ENCODE measurements around the gene CUX1.
A peak's percentile ranks its signal among the peaks of the same experiment; 100 is the strongest.

The CUX1 gene

GRCh38 chr7:102165136-102165535 is 347.7 kb downstream of the CUX1 start:
- TF ChIP-seq CTCF (IDR thresholded peaks at IDR 0.05; ENCODE audit: control insufficient read depth, insufficient read depth, low read depth, low read length, missing control alignments), result no peak
- DNase-seq (ENCODE audit: low read depth), result no peak
- no peak overlapping the region for H3K4me3 ChIP-seq (ENCODE audit: control insufficient read depth, low read depth, low read length)

- DNase-seq (ENCODE audit: low read depth), result no peak
- TF ChIP-seq CTCF (IDR thresholded peaks at IDR 0.05; ENCODE audit: control insufficient read depth, insufficient read depth, low read depth, low read length, missing control alignments), result no peak
- H3K4me3 ChIP-seq (ENCODE audit: control insufficient read depth, low read depth, low read length), result no peak overlapping the region
Measured at GRCh38 chr7:102167254-102167653, 349.8 kb downstream of the CUX1 start.

GRCh38 chr7:102169651-102170392 is 352.4 kb downstream of the CUX1 start:
- no peak for TF ChIP-seq CTCF (IDR thresholded peaks at IDR 0.05; ENCODE audit: control insufficient read depth, insufficient read depth, low read depth, low read length, missing control alignments)
- DNase-seq (ENCODE audit: low read depth), result peak; percentile 5
- no peak overlapping the region for H3K4me3 ChIP-seq (ENCODE audit: control insufficient read depth, low read depth, low read length)

GRCh38 chr7:102170393-102170970 is 353.1 kb downstream of the CUX1 start:
- TF ChIP-seq CTCF (IDR thresholded peaks at IDR 0.05; ENCODE audit: control insufficient read depth, insufficient read depth, low read depth, low read length, missing control alignments), result no peak
- H3K4me3 ChIP-seq (ENCODE audit: control insufficient read depth, low read depth, low read length), result no peak overlapping the region
- no peak for DNase-seq (ENCODE audit: low read depth)

- DNase-seq (ENCODE audit: low read depth), result no peak
Measured at GRCh38 chr7:102173669-102174068, 356.2 kb downstream of the CUX1 start.

More at GRCh38 chr7:102173669-102174068, 356.2 kb downstream of the CUX1 start:
- TF ChIP-seq CTCF (IDR thresholded peaks at IDR 0.05; ENCODE audit: control insufficient read depth, insufficient read depth, low read depth, low read length, missing control alignments), result no peak
- H3K4me3 ChIP-seq (ENCODE audit: control insufficient read depth, low read depth, low read length), result no peak overlapping the region
